Measurements from ENCODE around the gene APBA2. TPM values are rescaled to one million over a fixed set of nuclear protein-coding genes. Genes with fewer than 3 reads are reported as not detected.

APBA2 gene
- total RNA-seq, 1 donor from 2014 or later, result 11.7 TPM

DNA sequence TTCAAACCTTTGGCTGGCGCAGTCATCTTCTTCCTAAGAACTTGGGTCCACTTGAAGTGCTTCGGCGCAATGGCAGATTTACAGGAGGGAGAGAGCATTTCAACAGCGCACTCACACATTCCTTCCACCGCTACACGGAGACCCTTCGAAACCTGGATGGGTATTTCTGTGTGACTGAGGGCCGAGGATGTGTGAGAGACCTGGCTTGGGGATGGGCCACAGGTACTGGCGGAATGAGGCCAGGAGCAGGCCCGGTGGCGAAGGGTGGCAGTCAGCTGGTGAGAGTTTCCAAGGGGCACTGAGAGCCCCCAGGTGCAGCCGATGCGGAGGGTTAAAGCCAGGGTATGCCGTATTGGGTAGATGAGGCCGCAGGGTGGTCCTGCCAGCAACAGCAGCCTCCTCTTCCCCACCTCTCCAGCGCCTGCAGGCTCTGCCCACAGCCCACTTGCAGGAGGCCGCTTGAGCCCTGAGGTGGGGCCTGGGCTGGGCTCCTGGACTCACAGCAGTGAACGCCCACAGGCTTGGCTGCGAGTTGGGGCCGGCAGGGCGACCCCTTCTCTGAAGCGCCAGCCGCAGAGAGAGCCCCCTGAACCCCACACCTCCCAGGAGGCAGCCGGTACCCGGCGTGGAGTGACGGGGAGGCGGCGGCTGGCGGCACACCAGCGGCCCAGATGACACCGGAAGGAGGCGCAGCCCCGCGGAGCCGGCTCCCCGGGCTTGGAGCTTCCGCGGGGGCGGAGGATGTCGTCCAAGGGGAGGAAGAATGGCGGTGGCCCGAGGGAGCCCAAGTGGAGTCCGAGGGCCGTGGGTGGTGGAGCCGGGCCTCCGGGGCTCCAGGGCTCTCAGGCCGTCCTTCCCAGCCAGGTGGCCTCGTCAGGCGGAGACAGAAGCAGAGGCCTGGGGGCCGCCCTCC lies 217.4 kb downstream of the APBA2 start:
- no peak for DNase-seq (ENCODE audit: low read depth)

DNA sequence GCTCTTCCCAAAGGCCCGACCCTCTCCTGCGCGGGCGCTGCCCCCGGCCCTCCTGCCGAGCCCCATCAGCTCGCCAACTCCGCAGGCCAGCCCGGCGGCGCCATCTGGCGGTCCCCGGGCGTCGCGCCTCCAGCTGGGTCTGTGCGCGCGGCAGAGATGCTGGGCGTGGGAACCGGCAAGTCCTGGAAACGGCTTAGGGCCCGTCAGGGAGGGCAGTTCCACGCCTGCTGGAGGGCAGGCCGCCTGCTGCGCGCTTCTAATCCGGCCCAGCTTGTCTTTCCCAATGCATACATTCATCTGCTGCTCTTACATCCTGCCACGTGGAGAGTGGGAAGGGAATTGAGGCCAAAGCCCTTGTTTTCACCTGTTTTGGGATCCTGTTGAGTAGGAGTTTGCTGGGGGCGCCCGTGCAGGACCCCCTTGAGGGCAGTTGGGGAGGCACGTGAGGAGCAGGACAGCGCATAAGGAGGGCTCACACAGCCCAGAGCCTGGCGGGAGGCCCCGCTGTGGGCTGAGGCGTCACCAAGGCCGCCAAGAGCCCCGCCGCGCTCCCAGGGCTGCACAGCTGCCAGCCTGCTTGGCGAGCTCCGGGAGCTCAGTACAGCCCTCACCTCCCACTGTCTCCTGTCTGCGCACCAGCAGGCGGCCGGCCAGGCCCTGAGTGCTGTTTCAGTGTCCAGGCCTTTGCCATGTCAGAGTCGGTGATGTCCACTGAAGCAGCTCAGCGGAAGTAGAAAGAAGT lies 218.2 kb downstream of the APBA2 start:
- DNase-seq (ENCODE audit: low read depth), result peak; percentile 20

DNA sequence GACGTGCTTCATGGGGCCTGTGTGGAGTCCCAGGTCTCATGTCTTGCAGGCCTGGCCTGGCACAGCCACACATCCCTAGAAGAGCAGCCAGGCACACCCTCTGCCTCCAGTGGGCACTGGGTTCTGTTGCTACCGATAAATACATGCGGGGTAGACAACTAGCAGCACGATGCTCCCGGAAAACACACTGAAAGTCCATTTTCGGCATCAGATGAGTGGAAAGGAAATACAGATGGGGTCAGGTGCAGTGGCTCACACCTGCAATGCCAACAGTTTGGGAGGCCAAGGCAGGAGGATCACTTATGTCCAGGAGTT lies 218.7 kb downstream of the APBA2 start:
- DNase-seq (ENCODE audit: low read depth), result no peak

DNA sequence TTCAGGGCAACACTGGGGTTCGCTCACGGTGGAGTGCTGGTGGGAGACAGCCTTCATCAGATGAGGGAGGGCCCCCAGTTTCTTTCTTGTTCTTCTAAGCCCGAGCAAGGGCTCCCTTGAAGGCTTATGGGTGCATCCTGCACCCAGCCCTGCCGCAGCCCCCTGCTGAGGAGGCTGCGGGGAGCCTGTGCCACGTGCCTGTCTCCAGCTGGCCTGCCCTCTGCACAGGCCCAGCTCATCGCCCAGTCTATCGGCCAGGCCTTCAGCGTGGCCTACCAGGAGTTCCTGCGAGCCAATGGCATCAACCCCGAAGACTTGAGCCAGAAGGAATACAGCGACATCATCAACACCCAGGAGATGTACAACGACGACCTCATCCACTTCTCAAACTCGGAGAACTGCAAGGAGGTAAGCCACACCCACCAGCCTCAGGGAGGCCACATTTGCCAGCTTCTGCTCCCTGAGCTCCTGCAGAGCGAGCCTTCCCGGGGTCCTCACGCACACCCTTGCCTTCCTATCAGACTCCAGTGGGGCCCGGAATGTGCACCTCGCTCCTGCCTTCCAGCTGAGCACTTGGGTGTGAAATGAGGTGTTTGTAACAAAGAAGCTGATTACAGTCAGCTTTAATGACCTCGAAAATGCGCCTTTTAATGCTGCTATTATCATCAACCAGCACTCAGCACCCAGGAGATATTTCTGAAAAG lies 219.5 kb downstream of the APBA2 start:
- no peak for DNase-seq (ENCODE audit: low read depth)

DNA sequence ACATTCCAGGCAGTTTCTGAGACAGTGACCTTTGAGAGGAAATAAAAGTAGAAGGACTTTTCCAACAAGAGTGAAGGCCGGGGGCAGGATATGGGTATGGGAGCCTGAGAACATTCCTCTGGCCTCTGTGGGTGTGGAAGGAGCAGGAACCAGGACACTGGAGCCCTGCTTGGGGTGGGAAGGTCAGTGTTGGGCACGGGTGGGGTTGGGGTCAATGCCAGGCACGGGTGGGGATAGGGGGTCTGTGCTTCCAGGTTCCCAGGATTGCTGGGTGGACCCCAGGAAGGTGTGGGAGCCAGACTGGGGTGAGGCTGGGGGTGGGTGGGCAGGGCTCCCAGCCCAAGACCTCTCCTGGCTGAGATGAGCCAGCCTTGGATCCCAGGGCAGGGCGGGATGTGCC lies 220.3 kb downstream of the APBA2 start:
- DNase-seq (ENCODE audit: low read depth), result no peak

DNA sequence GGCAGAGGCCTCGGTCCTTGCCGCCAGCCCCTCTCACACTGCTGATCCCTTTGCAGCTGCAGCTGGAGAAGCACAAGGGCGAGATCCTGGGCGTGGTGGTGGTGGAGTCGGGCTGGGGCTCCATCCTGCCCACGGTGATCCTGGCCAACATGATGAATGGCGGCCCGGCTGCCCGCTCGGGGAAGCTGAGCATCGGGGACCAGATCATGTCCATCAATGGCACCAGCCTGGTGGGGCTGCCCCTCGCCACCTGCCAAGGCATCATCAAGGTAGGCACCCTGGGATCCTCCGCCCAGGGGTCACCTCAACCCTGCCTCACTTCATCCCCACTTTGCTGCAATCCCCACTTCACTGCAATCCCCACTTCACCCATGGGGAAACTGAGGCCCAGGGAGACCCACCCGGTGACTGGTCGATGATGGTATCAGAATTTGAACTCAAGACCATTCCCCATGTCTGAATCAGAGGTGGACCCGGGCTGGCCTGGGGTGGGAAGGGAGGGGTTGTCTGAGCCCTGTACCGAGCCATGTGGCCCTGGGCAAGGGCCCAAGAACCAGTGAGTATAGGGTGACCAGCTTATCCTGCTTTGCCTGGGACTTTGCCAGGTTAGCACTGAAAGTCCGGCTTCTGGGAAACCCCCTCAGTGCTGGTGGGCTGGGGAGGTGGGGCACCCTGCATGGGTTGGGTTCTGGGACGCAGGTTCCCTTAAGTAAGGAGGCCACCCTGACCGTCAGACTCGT lies 220.9 kb downstream of the APBA2 start:
- no peak for DNase-seq (ENCODE audit: low read depth)

DNA sequence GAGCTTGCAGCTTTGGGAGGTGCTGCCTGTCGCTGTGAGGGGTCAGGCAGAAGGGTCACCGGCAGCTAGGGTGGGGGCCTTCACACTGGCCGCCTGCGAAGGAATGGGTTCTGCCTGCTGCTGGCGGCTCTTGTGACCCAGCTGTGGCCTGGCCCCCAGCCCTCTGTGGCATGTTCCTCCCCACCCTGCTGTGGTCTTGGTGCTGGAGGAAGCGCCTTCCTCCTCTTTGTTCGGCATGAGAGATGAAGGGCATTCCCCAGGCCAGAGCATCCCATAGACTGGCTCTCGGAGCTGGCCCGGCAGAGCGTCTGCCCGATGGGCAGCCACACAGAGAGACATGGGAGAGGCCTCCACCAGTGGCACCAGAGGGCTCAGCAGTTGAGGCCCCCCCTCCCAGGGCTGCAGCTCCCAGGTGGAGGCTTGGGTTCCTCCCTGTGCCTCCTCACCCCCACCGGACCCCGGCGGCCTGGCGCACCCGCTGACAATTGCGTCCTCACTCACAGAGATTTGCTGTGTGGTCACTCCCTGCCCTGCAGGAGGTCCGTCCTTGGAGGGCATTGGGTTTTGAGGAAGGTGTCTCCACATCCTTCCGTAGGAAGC lies 221.6 kb downstream of the APBA2 start:
- no peak for DNase-seq (ENCODE audit: low read depth)

DNA sequence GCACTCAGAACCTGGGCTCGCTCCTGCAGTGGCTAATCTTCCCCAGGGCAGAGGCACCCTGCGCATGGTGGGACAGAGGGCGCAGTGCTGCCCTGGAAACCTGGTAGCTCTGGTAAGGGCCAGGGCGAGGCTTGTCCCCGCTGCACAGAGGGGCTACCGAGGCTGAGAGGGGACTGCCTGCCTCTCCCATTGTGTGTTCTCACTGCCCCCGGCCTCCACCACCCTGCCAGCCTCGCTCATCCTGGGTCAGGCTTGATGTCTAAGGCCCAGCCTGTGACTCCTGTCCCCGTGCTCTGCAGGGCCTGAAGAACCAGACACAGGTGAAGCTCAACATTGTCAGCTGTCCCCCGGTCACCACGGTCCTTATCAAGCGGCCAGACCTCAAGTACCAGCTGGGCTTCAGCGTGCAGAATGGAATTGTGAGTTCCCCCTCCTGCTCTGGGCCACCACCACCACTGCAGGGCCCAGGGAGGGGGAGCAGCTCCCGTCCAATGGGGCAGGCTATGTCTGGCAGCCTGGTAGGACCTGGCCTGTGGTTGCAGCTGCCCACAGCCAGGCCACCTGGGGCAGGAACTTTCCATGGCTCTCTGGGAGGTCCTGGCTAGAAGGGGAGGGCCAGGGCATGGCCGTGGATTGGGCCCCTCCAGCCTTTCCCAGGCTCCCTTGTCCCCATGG lies 222.3 kb downstream of the APBA2 start:
- DNase-seq (ENCODE audit: low read depth), result no peak

DNA sequence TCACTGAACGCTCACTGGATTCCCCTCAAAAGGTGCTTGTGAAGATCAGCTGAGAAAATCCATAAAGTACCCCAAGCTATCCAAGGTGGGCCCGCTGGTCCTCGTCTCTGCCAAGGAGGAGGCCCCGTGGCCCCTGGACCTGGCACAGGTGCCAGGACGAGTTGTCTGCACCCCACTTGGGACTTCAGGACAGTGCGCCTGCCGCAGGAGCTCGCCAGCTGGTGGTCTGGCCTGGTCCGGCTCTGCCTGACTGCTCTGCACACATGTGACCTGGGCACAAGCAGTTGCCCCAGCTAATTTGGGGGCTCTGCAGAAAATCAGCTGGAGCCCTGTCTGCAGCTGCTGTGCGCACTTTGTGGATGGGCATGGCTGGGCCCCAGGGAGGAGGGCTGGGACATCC lies 224.0 kb downstream of the APBA2 start:
- DNase-seq (ENCODE audit: low read depth), result no peak

DNA sequence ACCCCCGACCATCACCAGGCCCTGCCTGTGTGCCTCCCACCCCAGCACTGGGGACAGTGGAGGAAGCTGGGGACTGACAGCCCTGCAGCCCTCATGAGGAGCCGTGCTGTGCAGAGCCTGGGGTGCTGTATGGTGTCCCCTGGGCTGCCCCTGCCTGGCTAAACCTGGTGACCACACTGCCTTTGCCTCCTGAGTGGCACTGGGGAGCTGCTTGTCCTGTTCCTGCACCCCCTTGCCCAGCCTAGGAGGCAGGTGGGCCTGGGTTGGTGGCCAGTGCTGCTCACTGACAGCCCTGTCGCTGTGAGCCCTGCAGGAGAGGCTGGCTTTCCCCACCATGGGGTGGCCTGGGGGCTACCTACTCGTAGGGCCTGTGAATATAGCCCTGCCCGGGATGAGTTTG lies 224.4 kb downstream of the APBA2 start:
- no peak for DNase-seq (ENCODE audit: low read depth)

DNA sequence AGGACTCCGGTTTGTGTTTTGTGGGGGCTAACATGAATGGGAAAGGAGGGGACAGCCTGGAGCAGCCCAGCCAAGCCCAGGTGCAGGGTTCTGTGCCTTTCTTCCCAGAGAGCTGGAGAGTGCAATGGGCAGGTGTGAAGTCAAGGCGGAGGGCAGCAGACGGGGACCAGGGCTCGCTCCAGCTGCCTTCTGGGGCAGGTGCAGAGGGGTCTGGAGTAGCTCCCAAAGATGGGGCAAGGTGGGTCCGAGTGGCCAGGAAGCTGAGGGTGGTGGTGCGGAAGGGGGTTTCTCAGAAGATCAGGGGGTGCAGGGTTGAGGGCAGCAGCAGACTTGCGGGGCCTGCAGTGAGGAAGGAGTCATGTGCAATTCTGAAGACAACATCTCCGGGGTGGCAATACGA lies 225.0 kb downstream of the APBA2 start:
- DNase-seq (ENCODE audit: low read depth), result no peak

DNA sequence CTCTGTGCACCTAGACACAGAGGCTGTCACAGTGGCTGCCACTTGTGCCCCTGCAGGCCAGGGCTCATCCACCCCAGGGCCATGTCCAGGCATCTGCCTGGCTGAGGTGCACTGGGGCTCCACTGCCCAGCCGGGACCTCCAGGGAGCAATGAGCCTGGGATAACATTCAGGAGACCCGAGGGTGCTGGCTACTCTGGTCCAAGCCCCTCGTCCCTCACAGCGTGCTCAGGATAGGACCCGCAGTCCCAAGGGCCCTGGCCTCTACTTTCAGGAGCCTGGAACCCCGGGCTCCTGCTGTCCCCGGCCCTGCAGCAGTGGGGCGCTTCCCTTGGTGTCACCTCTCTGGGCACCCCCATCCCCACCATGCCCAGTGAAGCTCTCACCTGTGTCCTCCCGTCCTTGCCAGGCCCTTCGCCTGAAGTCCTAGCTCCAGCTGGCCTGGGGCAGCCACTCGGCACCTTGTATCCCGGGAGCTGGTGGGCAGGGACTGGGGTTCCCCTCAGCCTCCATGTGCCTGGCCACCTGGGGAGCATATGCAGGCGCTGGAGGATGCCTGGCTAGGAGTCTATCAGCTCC lies 226.0 kb downstream of the APBA2 start:
- DNase-seq (ENCODE audit: low read depth), result no peak

DNA sequence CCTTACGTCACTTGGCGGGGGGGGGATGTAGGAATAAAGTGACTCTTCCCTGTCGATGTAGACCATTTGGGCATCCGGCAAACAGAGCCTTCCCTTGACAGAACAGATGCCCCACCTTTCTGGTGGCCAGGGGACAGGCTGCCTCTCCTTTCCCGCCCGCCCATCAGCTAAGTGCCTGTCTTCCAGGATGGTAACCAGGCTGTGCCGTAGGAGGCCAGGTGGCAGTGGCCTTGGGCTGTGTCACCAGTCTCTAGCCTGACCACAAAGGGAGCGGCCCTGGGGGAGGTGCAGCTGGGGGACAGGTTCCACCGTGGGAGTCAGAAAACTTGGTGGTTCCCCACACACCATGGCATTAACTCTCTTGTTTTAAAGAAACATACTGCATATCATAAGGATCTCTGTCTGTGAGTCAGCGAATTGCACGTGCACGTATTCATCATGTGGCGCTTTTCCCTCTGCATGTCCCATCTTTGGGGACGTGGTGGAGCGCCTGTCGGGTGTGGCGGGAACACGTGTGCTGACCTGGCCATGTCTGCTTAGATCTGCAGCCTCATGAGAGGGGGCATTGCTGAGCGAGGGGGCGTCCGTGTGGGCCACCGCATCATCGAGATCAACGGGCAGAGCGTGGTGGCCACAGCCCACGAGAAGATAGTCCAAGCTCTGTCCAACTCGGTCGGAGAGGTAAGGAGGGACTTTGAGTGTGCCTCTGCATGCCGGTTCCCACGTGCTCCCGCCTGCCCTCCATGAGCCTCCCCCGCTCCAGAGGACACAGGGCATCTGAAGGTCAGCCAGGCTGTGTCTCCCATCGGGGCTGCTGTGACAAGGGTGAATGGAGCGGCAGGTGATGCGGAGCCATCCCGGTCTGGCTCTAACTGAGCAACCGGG lies 227.8 kb downstream of the APBA2 start:
- DNase-seq (ENCODE audit: low read depth), result no peak

DNA sequence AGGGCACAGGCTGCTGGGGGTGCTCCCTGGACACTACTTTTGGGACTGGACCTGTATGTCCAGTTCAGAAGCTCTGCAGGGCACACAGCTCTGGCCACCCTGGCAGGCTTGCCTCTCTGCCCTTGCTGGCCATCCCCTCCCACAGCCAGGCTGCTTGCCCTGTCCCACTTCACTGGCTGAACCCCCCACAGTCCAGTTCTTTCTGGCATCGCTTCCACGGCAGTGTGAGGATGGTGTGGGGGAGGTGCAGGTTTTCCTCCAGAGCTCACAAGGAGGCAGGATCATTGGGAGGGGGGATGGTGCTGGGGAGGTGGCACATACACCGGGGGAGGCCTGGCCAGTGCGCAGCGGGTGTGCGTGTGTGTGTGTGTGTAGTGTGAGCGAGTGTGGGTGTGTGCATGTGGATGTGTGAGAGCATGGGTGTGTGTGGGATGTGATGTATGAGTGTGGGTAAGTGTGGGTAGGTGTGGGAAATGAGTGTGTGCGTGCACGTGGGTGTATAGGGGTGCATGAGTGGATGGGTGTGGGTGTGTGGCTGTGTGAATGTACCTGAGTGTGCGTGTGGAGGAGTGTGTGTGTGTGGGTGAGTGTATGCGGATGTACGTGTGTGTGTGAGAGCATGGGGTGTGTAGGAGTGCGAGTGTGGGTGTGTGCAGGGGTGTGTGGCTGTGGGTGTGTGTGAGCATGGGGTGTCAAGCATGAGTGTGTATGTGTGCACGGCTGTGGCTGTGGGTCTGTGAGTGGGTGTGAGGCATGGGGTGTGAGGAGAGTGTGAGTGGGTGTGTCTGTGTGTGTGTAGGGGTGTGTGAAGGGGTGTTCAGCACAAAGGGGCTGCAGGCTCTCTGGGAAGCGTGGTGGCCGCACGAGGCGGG lies 228.7 kb downstream of the APBA2 start:
- no peak for DNase-seq (ENCODE audit: low read depth)

DNA sequence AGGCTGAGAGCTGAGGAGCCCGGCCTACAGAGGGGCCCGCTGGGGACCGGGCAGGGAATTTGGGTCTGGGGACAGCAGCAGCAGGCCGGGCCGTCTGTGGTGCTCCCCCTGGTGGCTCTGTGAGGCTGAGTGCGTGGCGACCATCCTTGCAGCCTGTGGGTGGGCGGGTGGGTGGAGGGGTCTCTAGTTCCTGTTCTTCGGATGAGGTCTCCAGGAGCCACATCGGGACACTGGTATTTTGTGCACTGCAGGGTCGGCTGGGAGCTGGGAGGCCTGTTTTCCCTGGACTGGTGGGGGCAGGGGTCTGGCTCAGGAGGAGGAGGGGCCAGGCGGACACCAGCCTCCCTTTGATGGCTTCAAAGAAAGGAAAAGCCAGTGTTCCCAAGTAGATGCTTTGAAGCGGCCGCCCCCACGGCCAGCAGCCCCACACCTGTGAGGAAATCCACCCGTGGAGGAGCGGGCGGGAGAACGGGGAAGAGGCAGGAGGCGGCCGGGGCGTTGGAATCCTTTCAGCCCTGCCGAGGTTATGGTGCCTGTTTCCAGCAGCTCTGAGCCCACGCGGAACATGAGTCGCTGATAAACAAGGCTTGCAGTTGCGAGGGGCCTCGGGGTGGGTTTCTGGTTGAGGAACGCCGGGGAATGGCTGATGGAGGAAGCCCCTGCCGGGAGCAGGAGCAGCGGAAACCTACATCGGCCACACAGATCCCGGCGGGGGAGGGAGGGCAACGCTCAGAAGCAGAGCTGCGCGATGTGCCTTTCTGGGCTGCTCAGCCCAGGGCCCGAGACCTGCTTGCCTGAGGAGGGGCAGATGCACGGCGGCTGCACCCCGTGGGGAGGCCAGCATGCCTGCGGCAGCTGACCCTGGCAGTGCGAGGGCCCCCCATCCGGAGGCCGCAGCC lies 229.6 kb downstream of the APBA2 start:
- no peak for DNase-seq (ENCODE audit: low read depth)

DNA sequence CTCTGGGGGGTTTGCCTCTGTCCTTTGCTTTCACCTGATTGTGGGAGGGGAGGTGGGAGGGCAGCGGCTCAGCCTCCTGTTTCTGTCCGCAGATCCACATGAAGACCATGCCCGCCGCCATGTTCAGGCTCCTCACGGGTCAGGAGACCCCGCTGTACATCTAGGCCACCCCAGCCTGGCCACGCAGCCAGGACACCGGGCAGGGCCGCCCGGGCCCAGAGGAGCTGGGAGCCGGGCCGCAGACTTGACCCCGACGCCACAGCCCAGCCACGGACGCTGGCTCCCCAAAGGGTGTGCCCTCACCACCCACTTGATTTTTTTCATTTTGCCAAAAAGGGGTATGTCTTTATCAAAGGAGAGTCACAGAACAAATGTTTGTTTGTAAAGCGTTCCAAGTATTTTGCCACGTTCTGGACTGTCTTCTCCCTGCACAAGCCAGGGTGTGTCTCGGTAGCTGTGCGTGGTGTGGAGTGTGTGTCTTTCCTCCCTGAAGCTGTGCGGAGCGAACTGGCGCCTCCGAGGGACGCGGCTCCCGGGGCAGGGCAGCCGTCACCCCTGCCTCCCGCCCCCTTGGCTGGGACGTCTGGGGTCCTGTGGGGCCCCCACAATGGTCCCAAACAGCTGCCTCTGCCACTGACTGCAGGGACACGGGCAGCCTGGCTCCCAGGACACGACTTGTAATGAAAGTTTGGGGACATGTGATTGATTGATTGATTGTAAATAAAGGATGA lies 231.4 kb downstream of the APBA2 start:
- no peak for DNase-seq (ENCODE audit: low read depth)

DNA sequence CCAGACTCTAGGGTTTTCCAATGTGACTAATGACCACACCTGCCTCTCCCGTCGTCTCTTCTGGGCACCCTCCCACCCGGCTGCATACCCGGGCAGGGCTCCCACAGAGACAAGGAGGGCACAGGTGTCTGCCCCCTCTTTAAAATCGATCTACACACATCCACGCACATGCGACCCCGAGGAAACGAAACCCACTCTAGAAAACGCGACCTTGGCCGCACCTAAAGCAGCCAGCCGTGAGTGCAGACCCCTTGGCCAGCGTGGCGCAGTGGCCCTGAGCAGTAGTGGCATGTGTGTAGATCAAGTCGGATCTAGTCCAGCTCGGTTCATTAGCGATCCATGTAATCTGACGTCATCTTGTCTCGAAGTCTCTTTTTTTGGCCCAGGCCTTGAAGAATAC lies 232.0 kb downstream of the APBA2 start:
- no peak for DNase-seq (ENCODE audit: low read depth)

All from renal cortical epithelial cell (primary cell).